GM03348 (cell line): ENCODE measurements around the gene VSIG10.
"Not testable (repeated sequence)": the region's sequence is repeated elsewhere in the genome, so short reads cannot be mapped to it uniquely, and the experiment has no call there.

ENCODE experiments used
- DNase-seq: peaks from one replicate; pipeline ENCODE4 v3.0.0; 2012; ENCODE audit warnings: low spot score

The VSIG10 gene

GRCh38 chr12:118103601-118104382 is at the start of gene VSIG10:
Gene VSIG10, minus strand, starts transcription at chr12:118104011. Its CDS starts 340 bp downstream, at chr12:118103671.
- DNase-seq, result peak; percentile 94

- DNase-seq, result no peak
Measured at GRCh38 chr12:118151755-118152154, 47.9 kb upstream of the VSIG10 start.

GRCh38 chr12:118150625-118151024 is 46.8 kb upstream of the VSIG10 start:
- no peak for DNase-seq

GRCh38 chr12:118148287-118148686 is 44.5 kb upstream of the VSIG10 start:
- DNase-seq, result no peak

- no peak for DNase-seq
Measured at GRCh38 chr12:118145798-118146156, 42.0 kb upstream of the VSIG10 start.

- no peak for DNase-seq
Measured at GRCh38 chr12:118145113-118145797, 41.4 kb upstream of the VSIG10 start.

- no peak for DNase-seq
Measured at GRCh38 chr12:118144499-118144898, 40.7 kb upstream of the VSIG10 start.

GRCh38 chr12:118140825-118141224 is 37.0 kb upstream of the VSIG10 start:
- DNase-seq, result no peak

GRCh38 chr12:118137148-118137678 is 33.4 kb upstream of the VSIG10 start:
- no peak for DNase-seq

GRCh38 chr12:118136559-118137003 is 32.8 kb upstream of the VSIG10 start:
- peak; percentile 62 for DNase-seq

GRCh38 chr12:118135788-118136558 is 32.2 kb upstream of the VSIG10 start, which contains the start of gene PEBP1:
Gene PEBP1, plus strand, starts transcription at chr12:118136124. Its CDS starts 86 bp downstream, at chr12:118136210.
- peak; percentile 99 for DNase-seq

- DNase-seq, result not testable (repeated sequence)
Measured at GRCh38 chr12:118129436-118129835, 25.6 kb upstream of the VSIG10 start.

GRCh38 chr12:118127867-118128266 is 24.1 kb upstream of the VSIG10 start:
- DNase-seq, result no peak

GRCh38 chr12:118126119-118126757 is 22.4 kb upstream of the VSIG10 start:
- no peak for DNase-seq

- no peak for DNase-seq
Measured at GRCh38 chr12:118125743-118126118, 21.9 kb upstream of the VSIG10 start.

GRCh38 chr12:118124333-118124874 is 20.6 kb upstream of the VSIG10 start:
- DNase-seq, result no peak

- no peak for DNase-seq
Measured at GRCh38 chr12:118122264-118122663, 18.5 kb upstream of the VSIG10 start.

- peak; percentile 92 for DNase-seq
Measured at GRCh38 chr12:118120579-118121363, 17.0 kb upstream of the VSIG10 start.

GRCh38 chr12:118119449-118119879 is 15.7 kb upstream of the VSIG10 start:
- no peak for DNase-seq

GRCh38 chr12:118109088-118109487 is 5.3 kb upstream of the VSIG10 start:
- no peak for DNase-seq

- DNase-seq, result no peak
Measured at GRCh38 chr12:118107694-118108093, 3.9 kb upstream of the VSIG10 start.
